HG03520 (cell line): Measurements from ENCODE around the gene TMEM185B.
"Not testable (repeated sequence)": the region's sequence is repeated elsewhere in the genome, so short reads cannot be mapped to it uniquely, and the experiment has no call there.

Experiments
- ATAC-seq: cut with Tn5 transposase; IDR thresholded peaks from one replicate; pipeline ENCODE4 v1.9.1; 2021; ENCODE audit warnings: mild to moderate bottlenecking, moderate library complexity; ENCODE audit not compliant: unreplicated experiment

The TMEM185B gene

GRCh38 chr2:120209427-120210269, 13.6 kb downstream of the TMEM185B start:
- no peak for ATAC-seq

DNA sequence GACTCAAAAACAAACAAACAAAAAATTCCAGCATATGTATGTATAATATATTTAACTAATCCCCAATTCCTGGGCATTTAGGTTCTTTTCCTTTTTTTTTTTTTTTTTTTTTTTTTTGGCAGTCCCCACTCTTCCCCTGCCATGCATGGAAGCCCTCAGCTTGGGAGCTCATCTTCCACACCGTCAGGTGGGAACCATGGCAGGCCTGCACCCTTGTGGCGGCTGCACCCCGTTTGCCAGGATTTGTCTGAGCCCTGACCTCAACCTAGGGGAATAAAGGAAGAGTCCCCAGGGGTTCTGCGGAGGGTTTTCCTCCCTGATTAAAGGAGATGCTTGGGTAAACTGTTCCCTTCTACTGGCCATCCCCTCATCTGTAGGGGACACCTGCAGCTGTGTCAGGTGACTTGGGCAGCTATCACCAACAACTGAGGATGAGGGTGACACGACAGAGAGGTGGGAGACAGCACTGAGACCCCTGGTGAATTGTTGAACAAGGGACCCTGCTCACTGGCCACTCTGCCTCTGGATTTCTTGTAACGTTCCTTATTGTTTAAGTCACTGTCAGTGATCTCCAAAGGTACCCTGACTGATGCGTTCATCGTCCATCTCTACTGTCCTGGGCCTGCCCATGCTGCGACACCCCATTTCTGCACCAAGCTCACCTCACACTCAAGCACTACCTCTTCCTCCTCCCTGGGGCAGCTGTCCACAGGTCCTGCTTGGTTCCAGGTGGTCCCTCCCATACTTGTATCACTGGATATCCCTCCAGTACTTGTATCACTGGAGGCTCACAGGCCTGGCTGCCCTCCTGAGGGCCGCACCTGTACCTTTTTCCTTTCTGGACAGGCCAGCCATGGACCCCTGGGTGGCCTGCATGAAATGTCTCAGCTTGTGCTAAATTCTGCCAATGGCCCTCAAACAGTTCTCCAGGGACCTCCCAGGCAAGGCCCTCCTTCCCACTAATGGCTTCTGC, 14.5 kb downstream of the TMEM185B start:
- ATAC-seq, result no peak

- no peak for ATAC-seq
Observed at GRCh38 chr2:120206022-120206581, 17.1 kb downstream of the TMEM185B start.

GRCh38 chr2:120204945-120205670, 18.1 kb downstream of the TMEM185B start:
- ATAC-seq, result no peak

DNA sequence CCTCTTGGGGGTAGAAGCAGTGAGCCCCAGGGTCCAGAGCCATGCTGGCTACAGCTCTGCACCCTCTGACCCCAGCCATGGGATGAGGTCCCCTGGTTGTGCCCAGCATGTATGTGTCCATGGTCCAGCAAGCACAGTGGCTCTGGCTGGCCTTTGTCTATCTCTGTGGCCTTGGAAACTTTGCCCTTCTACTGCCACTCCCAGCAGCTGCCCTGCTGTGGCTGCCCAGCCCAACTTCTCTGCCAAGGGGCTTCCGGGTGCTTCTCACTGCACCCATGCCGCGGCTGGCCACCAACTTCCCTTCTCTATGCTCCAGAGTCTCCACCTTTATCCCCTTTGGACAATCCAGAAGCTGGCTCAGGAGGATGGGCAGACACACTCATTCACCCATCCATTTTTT, 18.8 kb downstream of the TMEM185B start:
- ATAC-seq, result no peak

DNA sequence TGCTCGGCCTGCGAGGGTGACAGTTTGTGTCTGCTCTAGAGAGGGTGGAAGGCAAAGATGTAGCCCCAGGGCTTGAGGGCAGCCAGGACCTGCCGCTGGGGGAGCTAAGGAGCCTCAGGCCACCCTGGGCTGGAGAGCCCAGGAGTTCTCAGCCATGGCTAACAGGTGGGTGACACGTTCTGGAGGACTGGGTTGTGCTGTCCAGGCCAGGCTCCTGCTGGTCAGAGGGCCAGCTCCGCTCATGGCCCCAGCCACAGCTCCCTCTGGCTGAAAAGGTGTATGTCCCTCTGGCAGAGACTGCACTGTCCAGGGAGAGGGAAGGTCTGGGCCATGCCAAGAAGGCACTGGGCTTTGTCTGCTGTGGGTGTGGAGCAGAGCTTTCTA, 19.2 kb downstream of the TMEM185B start:
- ATAC-seq, result no peak

DNA sequence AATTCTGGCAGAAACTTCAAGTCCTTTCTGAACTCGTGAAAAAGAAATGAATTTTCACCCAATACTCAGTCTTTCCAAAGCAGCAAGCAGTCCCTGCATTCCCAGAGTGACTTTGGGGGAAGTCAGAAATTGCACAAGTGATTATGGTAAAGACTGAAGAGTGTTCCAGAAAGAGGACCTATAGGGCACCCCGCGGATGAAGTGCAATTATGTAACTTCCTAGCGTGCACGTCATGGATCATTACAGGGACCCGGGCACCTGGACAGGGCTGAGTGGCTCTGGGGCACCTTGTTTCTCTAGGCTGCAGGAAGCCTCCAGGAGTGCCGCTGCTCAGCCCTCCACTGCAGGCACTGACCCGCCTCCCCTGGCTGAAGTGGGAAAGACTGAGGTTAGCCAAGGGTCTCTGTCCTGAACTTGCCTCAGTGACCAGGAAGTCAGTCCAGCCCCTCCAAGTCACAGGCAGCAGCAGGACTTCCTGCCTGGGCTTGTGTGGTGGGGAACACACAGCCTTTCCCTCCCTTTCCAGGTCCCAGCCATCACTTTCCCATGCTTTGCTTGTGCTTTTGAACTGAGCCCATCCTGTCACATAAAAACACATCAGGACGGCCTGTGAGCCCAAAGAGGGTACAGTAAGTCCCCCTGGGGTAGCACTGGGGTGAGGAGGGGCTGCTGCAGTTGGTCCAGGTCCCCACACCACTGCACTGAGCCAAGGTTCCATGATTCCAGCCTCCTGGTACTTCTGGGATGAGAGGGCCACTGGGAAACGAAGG, 19.8 kb downstream of the TMEM185B start:
- no peak for ATAC-seq

GRCh38 chr2:120199817-120200459, 23.3 kb downstream of the TMEM185B start:
- not testable (repeated sequence) for ATAC-seq

DNA sequence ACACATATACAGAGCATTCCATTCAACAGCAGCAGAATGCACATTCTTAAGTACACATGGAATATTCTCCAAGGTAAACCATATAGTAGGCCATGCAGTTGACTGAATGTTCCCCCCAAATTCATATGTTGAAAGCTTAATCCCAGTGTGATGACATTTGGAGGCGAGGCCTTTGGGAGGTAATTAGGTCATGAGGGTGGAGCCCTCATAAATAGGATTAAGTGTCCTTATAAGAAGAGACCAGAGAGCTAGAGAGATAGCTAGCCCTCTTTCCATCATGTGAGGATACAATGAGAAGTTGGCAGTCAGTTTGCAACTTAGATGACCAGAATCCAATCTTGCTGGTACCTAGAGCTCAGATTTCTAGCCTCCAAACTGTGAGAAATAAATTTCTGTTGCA, 27.6 kb downstream of the TMEM185B start:
- no peak for ATAC-seq

GRCh38 chr2:120192280-120192679, 30.9 kb downstream of the TMEM185B start:
- ATAC-seq, result no peak

- ATAC-seq, result no peak
Observed at GRCh38 chr2:120189189-120189588, 34.0 kb downstream of the TMEM185B start.

GRCh38 chr2:120182019-120182560, 41.1 kb downstream of the TMEM185B start:
- ATAC-seq, result no peak

- ATAC-seq, result no peak
Observed at GRCh38 chr2:120180066-120180465, 43.1 kb downstream of the TMEM185B start.

DNA sequence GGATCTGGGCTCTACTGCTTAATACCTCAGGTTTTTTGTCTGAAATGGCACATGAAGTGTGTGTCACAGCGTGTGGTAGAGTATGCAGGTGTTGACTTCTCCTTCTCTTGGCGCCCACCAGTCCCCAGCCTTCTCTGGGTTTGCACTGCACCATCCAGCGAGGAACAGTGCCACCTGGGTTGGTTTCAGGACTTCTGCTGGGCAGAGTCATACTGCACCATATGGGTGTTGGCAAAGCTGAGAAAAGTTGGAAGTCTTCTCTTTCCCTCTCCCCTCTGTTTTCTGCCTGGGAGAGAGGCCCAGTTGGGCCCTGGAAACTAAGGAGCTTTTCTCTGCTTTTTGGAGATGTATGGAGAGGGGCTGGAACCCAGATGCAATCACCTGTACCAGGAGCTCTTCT, 43.8 kb downstream of the TMEM185B start:
- ATAC-seq, result no peak

DNA sequence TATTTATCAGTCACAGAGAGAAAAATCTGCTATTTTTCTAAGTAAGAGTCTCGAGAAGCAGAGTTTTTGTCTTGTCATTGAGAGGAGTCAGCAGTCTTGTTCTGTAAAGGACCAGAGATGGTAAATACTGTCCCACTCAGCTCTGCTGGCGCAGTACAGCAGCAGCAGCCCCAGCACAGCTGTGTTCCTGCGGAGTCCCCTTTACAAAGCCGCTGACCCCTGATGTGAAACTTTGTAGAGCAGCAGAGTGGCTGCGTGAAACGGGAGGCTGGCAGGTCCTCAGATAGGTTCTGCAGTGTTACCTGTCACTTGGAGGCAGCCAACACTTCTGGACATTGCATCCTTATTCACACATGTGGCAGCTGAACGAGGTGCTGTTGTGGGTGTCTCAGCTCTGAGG, 45.2 kb downstream of the TMEM185B start:
- ATAC-seq, result no peak

GRCh38 chr2:120177001-120177621, 46.1 kb downstream of the TMEM185B start:
- ATAC-seq, result peak; percentile 95

- no peak for ATAC-seq
Observed at GRCh38 chr2:120176526-120176925, 46.7 kb downstream of the TMEM185B start.

GRCh38 chr2:120174963-120175581, 48.1 kb downstream of the TMEM185B start:
- ATAC-seq, result no peak
